NCI-H2171 (cell line): ENCODE data around the gene HNRNPLL.
"Not testable (repeated sequence)": the region's sequence is repeated elsewhere in the genome, so short reads cannot be mapped to it uniquely, and the experiment has no call there.

Experiments
- DNase-seq: peaks from one replicate; lab custom pipeline; 2025; lab: John Stamatoyannopoulos, UW

HNRNPLL gene

DNA sequence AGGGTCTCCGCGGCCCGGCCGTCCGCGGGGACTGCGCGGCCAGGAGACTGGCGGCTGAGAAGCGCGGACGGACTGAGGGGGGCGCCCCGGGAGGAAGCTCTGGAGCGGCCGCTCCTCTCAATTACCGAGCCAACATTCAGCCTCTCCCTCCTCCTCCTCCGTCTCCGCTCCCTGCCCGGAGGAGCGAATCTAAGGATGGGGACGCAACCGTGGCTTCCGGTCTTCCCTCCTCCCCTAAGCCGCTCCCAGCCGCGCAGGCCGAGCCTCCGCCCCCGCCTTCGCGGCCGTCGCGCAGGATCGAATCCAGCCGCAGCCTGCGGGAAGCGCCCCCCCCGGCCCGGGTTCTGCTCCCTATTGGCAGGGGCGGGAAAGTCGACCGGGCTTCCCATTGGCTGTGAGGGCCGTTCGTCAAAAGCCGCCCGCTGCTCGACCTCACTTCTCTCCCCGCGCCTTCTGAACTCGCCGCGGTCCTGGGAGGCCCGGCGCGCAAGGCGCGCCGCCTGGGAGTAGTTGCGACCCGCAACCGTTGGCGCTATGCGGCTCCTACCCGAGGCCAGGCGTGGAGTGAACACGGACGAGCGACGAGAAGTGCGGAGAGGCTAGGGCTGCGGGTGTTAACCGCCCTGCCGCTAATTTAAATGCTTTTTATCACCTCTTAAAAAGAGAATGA is at the start of gene HNRNPLL:
TSS of gene HNRNPLL (minus strand) at position 197 of the 670 bp plus-strand sequence. CDS start 302 bp downstream, outside the sequence.
- peak; percentile 96 for DNase-seq

DNA sequence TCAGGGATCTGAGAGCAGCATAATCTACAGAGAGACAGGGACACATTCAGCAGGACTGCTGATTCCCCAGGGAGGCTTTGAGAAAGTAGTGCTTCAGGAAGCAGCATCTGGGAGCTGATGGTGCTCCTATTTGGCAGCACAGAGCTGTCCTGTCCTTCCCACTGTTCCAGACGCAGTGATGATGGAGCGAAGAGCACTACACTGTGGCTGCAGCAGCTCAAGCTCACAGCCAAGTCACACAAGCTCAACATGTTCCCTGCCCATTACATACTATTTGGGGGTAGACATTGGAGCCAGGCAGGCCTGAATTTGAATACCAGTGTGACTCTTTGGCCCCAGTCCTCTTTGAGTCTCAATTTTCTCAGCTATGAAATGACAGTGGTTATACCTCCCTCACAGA is 48.0 kb upstream of the HNRNPLL start:
- DNase-seq = no peak

DNA sequence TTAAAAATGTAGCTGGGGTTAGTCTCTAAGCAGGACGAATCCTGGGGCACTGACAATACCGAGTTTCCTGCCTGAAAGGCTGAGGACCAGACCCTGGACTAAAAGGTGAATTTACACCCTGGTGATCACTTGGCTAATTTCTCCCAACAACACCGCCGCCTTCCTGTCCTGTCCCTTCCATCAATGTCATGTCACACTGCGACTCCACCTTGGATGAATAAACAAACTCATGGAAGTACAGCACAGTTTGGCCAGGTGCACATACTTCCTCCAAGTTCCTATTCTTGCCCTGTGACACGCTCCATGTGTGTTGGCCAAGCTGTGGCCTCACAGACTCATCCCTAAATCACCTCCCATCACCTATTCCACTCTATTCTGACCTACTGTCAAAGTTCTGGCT is 47.3 kb upstream of the HNRNPLL start:
- DNase-seq = no peak

DNA sequence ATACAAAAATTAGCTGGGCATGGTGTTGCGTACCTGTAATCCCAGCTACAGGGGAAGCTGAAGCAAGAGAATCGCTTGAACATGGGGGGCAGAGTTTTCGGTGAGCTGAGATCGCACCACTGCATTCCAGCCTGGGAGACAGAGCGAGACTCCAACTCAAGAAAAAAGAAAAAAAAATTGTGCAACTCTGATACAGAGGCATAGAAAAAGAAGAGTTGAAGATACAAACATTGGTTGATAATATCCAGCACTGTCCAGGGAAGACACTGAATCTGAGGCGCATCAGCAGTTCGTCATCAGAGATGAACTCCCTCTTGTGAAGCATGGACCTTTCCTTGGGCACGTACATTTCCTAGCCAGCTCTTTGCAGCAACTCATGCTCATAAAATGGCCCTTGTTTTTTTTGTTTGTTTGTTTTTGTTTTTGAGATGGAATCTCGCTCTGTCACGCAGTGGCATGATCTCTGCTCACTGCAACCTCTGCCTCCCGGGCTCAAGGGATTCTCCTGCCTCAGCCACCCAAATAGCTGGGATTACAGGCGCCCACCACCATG is 46.5 kb upstream of the HNRNPLL start:
- no peak for DNase-seq

DNA sequence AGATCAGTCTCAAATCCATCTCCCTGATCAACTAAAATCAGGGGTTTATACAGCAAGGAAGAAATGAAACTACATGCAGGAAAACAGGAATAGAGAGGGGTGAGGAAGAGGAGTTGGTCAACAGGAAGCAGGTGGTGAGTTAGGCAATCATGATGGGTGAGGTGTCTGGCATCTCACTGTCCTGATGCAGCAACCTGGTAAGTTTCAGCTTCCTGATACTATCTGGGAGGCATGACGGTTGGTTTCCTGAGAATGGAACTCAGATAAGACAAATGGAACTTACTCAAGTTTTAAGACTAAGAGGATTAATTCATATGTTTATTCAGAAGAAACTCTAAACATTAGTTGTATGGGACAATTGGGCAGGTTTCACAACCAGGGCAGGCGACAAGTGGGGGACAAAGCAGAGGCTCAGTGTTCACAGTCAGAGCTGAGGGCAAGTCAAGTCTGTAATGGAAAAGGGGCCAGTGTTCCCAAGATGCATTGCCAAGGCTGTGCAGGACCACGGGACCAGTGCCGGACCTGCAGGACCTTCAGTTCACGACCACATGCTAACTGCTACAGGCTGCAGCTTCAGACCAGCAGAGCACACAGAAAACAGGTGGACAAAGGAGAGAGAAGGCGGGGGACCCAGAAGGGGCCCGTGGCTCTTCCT is 45.5 kb upstream of the HNRNPLL start:
- no peak for DNase-seq

DNA sequence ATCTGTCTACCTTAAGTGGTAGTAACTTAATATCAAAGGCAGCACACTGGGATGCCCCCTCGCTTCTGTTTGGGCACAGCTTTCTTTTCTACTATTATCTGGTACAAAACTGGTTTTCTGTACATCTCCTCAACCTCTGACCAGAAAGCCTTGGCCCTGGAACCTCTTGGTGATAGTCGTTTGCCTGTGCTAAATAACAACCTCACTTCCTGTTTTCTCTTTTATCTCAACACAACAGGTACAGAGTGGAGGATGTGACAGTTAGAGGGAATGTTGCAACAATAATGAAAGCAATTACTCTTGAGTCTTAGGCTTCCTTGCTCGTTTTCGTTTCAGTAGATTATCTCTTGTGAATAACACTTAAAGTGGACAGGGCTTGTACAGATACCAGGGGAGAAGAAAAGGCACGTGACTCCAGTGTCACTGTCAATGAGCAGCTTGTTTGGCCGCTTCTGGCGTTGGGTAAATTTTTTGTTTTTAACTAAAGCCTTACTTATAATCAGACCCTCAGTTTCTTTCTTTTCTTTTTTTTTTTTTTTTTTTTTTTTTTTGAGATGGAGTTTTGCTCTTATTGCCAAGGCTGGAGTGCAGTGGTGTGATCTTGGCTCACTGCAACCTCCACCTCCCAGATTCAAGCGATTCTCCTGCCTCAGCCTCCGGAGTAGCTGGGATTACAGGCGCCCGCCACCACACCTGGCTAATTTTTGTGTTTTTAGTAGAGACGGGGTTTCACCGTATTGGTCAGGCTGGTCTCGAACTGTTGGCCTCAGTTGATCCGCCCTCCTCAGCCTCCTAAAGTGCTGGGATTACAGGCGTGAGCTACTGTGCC is 41.2 kb upstream of the HNRNPLL start:
- not testable (repeated sequence) for DNase-seq

DNA sequence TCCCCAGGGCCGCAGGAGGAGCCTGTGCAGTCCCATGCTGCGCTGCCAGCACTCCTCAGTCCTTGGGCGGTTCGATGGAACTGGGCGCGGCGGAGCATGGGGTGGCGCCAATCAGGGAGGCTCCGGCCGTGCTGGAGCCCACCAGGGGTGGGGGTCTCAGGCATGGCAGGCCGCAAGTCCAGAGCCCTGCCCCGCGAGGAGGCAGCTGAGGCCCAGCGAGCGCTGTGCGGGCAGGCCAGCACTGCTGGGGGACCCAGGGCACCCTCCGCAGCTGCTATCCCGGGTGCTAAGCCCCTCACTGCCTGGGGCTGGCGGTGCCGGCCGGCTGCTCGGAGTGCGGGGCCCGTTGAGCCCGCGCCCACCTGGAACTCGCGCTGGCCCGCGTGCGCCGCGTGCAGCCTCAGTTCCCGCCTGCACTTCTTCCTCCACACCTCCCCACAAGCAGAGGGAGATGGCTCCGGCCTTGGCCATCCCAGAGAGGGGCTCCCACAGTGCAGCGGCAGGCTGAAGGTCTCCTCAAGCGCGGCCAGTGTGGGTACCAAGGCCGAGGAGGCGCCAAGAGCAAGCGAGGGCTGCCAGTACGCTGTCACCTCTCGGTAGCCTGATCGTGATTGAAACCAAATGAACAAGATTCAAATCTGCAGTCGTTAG is 40.4 kb upstream of the HNRNPLL start:
- no peak for DNase-seq

DNA sequence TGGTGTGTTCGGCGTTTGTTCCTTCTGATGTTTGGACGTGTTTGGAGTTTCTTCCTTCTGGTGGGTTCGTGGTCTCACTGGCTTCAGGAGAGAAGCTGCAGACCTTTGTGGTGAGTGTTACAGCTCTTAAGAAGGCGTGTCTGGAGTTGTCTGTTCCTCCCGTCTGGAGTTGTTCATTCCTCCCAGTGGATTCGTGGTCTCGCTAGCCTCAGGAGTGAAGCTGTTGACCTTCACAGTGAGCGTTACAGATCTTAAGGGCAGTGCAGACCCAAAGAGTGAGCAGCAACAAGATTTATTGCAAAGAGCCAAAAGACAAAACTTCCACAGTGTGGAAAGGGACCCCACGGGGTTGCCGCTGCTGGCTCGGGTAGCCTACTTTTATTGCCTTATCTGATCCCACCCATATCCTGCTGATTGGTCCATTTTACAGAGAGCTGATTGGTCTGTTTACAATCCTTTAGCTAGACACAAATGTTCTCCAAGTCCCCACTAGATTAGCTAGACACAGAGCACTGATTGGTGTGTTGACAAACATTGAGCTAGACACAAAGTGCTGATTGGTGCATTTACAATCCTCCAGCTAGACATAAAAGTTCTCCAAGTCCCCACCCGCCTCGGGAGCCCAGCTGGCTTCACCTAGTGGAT is 39.8 kb upstream of the HNRNPLL start:
- DNase-seq = not testable (repeated sequence)

DNA sequence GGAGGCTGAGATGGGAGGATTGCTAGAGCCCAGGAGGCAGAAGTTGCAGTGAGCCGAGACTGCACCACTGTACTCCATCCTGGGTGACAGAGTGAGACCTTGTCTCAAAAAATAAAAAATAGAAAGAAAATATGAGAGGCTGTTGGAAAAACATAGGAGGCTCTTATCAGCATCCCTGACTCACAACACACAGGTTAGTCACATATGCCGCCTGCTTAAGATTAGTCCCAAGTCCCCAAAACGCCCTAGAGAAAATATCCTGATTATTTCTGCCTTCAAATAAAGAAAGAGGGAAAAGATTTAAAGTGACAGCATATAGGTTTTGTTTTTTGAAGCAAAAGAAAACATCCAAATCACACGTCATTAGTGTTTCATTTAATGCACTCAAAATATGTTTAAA is 33.3 kb upstream of the HNRNPLL start:
- no peak for DNase-seq

DNA sequence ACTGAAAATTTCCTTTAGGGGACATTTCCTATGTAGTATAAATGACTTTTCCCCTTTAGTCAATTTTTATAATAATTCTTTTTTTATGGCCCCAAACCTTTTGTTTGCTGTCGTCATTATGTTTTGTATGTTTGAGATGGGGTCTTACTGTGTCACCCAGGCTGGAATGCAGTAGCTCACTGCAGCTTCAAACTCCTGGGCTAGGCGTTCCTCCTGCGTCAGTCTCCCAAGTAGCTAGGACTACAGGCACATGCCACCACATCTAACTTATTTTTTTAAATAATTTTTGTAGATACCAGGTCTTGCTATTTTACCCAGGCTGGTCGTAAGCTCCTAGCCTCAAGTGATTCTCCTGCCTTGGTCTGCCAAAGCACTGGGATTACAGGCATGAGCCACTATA is 32.4 kb upstream of the HNRNPLL start:
- DNase-seq = no peak

DNA sequence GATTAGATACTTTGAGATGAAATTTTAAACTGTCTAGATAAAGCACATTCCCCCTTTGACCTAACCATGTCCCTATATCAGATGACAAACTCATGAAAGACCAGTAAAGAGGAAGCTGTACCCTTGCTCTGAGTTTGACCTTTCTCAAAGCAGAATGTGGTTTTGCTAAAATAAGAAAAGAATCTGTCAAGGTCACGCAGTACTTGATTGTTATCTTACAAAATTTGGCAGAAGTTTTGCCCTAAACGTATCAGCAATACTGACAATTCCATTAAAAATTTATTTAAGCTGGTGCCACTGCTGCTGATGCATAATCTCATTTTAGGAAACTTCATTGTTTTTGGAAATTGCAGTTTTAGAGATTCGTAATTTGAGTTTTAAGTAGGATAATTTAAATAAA is 32.0 kb upstream of the HNRNPLL start:
- DNase-seq = no peak

DNA sequence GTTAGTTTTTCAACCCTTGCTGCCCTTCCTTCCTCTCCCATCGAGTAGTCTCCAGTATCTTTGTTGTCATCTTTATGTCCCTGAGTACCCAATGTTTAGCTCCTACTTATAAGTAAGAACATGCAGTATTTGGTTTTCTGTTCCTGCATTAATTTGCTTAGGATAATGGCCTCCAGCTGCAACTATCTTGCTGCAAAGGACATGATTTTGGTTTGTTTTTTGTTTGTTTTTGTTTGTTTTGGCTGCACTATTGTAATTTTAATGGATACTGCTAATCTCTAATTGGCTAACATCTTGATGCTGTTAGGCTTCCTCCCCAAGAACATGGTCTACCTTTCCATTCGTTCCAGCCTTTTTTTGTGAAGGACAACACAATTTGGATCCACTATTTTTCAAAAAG is 31.2 kb upstream of the HNRNPLL start:
- no peak for DNase-seq

DNA sequence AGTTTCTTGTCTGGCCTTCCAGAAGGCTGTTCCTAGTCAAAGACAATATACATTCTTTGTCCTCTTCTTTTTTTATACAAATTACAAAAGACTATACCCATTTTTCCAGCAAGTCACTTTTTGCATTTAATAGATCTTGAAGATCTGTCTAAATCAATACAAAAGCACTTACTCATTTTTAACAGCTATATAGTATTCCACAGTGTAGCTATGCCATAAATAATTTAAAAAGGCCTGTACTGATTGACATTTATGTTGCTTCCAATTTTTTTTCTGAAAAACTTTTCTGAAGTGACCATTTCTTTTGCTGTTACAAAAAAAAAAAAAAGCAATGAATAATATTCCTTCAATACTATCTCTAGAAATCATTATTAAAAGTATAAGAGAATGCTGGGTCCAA is 30.3 kb upstream of the HNRNPLL start:
- no peak for DNase-seq

DNA sequence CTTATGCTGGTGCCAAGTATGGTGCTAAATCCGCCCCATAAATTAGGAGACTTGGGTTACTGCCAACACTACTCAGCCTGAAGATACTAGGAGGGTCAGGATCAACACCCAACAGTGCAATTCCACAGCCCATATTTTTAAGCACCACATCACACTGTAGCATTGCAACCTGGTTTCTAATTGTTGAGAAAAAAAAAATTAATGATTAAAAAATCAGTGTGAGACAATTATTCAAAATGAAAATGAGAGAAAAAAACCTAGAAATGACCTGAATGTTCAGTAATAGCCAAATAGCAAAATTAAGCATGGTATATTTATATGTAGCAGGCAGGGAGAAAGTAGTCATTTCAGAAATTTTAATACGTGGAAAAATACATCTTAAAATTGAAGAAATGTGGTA is 29.2 kb upstream of the HNRNPLL start:
- no peak for DNase-seq

DNA sequence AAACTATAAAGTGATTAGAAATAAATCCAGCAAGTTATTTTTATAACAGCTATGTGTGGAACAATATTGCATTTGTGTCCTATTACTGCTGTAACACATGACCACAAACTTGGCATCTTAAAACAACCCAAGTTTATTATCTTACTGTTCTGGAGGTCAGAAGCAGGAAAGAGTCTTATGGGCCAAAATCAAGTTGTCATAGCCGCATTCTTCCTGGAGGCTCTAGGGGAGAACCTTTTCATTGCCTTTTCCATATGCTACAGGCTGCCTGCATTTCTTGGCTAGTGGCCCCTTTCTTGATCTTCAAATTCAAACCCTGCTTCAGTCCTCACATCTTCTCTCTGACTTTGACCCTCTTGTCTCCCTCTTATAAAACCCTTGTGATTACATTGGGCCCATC is 27.0 kb upstream of the HNRNPLL start:
- no peak for DNase-seq

DNA sequence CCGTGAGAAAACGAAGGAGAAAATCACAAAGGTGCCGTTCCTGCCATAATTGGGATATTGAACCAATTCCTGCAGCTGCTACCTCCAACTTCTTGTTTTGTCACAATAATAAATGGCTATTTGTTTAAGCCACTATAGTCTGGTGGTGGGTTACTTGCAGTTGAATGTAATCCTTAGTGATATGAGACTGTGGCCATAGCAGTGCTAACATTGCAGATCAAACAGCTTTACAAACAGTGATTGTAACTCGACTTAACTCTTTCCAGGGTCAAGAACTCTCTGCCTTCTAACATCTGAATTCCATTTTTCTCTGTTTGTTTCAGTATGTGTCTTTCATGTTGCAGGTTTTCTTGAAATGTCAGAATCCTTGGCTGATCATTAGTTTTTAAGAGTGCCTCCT is 24.7 kb upstream of the HNRNPLL start:
- no peak for DNase-seq

DNA sequence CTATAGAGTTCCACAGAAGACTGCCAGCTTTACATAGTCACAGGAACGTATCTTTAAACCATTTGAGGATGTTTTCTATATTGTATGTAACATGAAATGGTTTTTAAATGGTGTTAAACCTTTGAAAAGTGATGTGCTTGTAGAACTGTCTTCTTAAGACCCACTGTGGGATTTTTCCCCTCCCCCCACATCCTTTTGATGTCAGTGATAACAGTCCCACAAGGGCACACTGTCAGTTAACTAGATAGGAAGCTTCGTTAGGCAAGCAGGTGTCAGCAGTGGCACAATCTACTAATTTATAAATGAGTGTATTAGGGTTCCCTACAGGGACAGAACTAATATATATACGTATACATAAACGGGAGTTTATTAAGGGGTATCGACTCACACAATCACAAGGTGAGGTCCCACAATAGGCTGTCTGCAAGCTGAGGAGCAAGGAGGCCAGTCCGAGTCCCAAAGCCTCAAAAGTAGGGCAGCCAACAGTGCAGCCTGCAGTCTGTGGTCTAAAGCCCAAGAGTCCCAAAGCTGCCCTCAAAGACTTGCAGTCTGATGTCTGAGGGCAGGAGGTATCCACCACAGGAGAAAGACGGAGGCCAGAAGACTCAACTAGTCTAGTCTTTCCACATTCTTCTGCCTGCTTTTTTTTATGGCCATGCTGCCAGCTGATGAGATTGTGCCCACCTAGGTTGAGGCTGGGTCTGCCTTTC is 23.8 kb upstream of the HNRNPLL start:
- no peak for DNase-seq

DNA sequence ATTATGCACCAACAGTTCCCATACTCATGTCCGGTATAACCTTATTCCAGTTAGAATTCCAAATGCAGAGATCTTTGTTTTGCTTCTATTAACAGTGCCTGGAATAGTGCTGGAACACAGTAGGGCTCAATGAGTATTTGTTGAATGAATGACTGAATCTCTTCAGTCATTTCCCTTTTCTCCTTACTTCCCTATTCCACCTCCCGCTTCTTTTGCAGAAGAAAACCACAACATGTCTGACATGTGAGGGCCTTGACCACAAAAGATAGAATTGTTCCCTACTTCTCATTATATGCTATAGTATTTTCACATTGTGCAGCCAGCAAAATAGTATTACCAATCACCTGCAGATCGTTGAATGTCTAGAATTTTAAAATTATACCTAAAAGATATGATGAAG is 19.5 kb upstream of the HNRNPLL start:
- no peak for DNase-seq

DNA sequence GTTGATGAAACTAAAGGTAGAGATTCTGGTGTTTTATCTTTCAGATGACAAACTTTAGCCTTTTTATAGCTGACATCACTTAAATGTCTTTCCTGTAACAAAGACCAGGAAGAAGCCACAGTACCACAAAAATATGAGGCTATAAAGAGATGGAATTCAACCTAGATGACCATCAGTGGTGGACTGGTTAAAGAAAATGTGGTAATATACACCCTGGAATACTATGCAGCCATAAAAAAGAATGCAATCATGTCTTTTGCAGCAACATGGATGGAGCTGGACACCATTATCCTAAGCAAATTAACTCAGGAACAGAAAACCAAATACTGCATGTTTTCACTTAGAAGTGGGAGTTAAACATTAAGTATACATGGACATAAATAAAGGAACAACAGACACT is 18.3 kb upstream of the HNRNPLL start:
- no peak for DNase-seq

DNA sequence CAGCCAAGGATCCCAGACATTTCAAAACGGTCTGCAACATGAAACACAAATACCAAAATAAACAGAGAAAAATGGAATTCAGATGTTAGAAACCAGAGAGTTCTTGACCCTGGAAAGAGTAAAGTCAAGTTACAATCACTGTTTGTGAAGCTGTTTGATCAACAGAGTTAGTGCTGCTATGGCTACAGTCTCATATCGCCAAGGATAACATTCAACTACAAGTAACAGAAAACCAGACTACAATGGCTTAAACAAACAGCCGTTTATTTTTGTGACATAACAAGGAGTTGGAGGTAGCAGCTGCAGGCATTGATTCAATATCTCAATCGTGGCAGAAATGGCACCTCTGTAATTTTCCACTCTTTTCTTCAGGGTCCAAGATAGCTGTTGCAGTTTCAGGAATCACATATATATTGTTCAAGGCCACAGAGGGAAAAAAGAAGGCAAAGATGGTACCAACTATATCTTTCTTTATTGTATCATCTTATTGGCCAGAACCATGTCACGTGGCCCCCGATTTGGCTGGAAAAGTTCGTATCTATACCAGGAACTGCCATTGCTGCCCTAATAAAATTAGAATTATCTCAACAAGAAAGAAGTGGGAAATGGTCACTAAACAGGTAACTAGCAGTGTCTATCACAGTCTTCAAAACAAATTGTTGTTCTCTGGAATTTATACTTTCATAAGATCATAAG is 17.7 kb upstream of the HNRNPLL start:
- DNase-seq = no peak
